Stomach smooth muscle (tissue), 2 donors: Measurements from ENCODE around the gene UPP2.

Experiments
- H3K27ac ChIP-seq: one replicate; pipeline ENCODE4 v1.7.0; 2013; ENCODE audit warnings: mild to moderate bottlenecking, low read length, inconsistent platforms
- H3K27me3 ChIP-seq, 2 donors: one replicate each; pipeline ENCODE4 v1.7.0; 2013; ENCODE audit warnings: low read length in 2 of 2; ENCODE audit not compliant: insufficient read depth in 2 of 2, control insufficient read depth in 1 of 2
- H3K36me3 ChIP-seq, 2 donors: one replicate each; pipeline ENCODE4 v1.7.0; 2013; ENCODE audit warnings: low read length in 2 of 2; ENCODE audit not compliant: control insufficient read depth in 2 of 2, insufficient read depth in 2 of 2
- H3K4me1 ChIP-seq: one replicate; pipeline ENCODE4 v1.7.0; 2013; ENCODE audit warnings: low read length; ENCODE audit not compliant: control insufficient read depth, insufficient read depth
- H3K4me3 ChIP-seq, 2 donors: one replicate each; pipeline ENCODE4 v1.7.0; 2013; ENCODE audit warnings: low read length in 2 of 2
- H3K9ac ChIP-seq, 2 donors: one replicate each; pipeline ENCODE4 v1.7.0; 2013; ENCODE audit warnings: low read length in 2 of 2, mild to moderate bottlenecking in 1 of 2
- H3K9me3 ChIP-seq, 2 donors: one replicate each; pipeline ENCODE4 v1.7.0; 2013; ENCODE audit warnings: low read length in 2 of 2; ENCODE audit not compliant: control insufficient read depth in 2 of 2
- donor health status: healthy.
- donor health status: Pancreatic carcinoma.

UPP2 gene

DNA sequence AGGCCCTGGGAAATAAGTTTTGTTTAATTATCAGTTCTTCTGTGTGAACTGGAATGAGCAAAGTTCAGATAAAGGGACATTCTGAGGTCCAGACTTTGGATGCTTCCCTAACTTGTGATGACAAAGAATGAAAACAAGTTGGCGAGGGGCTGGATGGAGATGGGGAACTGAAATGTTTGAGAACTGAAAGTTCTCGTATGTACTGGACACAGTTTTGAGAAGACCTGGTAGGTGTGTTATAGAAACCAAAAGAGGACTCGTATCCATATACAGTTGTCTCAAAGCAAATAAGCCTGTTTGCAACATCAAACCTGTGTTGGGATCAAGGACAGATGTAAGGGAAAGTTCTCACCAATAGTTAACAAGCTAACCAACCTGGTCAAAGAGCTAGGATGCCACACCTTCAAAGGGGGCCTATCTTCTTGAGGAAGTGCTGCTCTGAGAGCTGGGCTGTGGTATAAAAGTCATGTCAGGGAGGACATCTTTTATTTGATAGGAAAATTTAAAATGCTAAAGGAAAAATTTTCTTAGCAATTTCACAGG is at the start of gene UPP2:
Gene UPP2, plus strand, starts transcription at position 493 of the 543 bp plus-strand sequence. CDS start 188 bp downstream, outside the sequence.
- Histone ChIP-seq H3K27me3 (no peaks in the 10 kb centered on the region), H3K9me3 (no peaks in the 10 kb centered on the region), H3K27ac (no peak within 1 kb of the TSS), H3K36me3 (no peaks in the 10 kb centered on the region), H3K4me3 (no peak within 1 kb of the TSS), H3K4me1 (no peaks in the 10 kb centered on the region), H3K9ac (no peak within 1 kb of the TSS)

DNA sequence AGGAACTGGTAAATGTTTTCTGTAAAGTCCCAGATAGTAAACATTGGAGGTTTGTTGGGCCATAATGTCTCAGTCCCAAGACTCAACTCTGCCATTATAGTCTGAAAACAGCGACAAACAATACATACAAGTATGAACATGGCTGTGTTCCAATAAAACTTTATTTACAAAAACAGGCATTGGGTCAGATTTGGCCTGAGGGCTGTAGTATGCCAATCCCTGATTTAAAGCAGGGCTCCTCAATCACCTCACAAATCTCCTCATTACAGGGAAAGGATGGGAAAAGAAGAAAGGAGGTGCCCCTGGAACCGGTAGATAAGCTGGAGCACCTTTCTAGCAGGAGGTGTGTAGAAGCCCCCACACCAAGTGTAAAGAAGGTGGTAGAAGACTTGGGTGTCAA is 48.9 kb upstream of the UPP2 start:
- Histone ChIP-seq H3K9me3 (no peaks in the 10 kb centered on the region), H3K4me3 (no peak overlapping the region), H3K9ac (no peak overlapping the region), H3K36me3 (no peaks in the 10 kb centered on the region), H3K27me3 (no peaks in the 10 kb centered on the region), H3K4me1 (no peaks in the 10 kb centered on the region), H3K27ac (no peak overlapping the region)

DNA sequence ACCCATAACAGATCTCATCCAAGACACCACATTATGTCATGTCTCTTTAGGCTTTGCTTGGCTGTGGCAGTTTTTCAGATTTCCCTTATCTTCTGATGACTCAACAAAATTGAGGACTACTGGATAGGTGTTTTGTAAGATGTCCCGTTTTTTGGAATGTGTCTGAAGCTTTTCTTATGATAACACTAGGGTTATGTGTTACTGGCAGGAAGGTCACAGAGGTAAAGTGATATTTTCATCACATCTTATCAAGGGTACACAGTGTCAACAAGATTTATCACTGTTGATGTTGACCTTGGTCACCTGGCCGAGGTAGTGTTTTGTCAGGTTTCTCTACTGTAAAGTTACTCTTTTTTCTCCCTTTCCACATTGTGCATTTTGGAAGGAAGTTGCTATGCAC is 44.8 kb upstream of the UPP2 start:
- no peaks in the 10 kb centered on the region for H3K4me1 ChIP-seq
- no peak overlapping the region for H3K4me3 ChIP-seq
- H3K27me3 ChIP-seq: no peaks in the 10 kb centered on the region
- no peak overlapping the region for H3K27ac ChIP-seq
- H3K9me3 ChIP-seq: no peaks in the 10 kb centered on the region
- no peak overlapping the region for H3K9ac ChIP-seq
- no peaks in the 10 kb centered on the region for H3K36me3 ChIP-seq

DNA sequence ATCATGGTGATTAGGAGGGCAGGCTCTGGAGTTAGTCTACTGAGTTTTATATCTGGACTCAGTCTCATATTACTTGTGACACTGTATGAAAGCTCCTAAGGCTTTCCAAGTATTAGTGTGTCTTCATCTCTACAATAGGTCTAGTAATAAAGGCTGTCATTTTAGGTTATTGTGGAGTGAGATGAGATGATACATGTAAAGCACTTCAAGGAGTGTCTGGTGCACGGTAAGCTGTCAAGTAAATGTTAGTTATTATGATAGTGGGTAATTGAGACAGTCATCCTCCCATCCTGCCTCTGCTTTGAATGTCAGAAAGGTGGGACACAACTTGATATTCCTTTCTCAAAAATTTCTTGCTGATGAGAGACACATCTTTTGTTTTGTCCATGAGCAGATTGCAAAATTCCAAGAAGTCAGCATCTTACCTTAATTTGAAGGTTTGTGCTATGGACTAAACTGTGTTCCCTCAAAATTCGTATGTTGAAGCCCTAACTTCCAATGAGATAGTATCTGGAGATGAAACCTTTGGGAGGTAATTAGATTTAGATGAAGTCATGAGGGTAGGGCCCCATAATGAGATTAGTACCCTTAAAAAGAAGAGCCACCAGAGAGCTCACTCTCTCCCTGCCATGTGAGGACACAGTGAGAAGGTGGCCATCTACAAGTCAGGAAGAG is 41.4 kb upstream of the UPP2 start:
- H3K9me3 ChIP-seq: no peaks in the 10 kb centered on the region
- H3K27ac ChIP-seq: no peak overlapping the region
- no peaks in the 10 kb centered on the region for H3K4me1 ChIP-seq

DNA sequence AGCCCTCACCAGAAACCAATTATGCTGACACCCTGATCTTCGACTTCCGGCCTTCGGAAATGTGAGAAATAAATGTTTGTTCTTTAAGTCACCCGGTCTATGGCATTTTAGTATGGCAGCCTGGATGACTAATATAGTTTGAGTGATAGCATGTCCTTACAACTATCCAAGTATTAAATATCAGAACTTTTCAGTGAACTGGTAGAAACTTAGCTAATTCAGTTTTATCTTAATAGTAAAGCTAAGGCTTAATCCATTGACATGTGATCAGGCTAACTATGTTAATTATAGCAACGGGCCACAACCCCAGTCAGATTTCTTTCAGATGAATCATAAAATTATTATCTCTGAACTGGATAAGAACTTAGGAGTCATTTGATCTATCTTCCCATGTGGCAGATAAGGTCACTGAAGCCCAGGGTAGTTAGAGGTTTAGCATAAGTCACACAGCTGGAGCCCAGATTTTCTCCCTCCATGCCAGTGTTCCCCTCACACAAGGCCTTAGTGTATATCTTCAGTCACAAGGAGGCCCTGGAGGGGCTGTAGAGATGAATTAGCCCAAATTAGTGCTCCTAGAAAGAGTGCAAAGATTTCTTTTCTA is 40.7 kb upstream of the UPP2 start:
- H3K9me3 ChIP-seq: no peaks in the 10 kb centered on the region
- no peaks in the 10 kb centered on the region for H3K36me3 ChIP-seq
- H3K4me1 ChIP-seq: no peaks in the 10 kb centered on the region
- no peak overlapping the region for H3K27ac ChIP-seq
- no peak overlapping the region for H3K9ac ChIP-seq
- H3K27me3 ChIP-seq: no peaks in the 10 kb centered on the region
- no peak overlapping the region for H3K4me3 ChIP-seq

More for the DNA sequence above, 41.4 kb upstream of the UPP2 start:
- Histone ChIP-seq H3K36me3 (no peaks in the 10 kb centered on the region), H3K4me3 (no peak overlapping the region), H3K27me3 (no peaks in the 10 kb centered on the region), H3K9ac (no peak overlapping the region)

DNA sequence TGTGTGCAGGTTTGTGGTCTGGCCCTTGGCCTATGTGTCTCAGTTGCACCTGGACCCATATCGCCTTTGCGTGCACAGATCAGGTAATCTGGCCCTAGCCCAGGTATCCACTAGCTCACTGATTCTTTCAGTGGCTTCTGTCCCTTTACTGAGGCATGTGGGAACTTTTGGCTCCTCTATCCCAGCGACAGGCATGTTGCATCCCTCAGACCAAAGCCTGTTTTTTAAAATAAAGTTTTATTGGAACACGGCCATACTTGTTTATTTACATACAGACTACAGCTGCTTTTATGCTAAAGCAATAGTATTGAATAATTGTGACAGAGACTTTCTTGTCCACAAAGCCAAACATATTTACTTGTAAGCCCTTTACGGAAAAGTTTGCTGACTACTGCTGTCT is 39.9 kb upstream of the UPP2 start:
- Histone ChIP-seq H3K9me3 (no peaks in the 10 kb centered on the region), H3K27ac (no peak overlapping the region), H3K4me1 (no peaks in the 10 kb centered on the region), H3K4me3 (no peak overlapping the region), H3K27me3 (no peaks in the 10 kb centered on the region), H3K36me3 (no peaks in the 10 kb centered on the region), H3K9ac (no peak overlapping the region)

DNA sequence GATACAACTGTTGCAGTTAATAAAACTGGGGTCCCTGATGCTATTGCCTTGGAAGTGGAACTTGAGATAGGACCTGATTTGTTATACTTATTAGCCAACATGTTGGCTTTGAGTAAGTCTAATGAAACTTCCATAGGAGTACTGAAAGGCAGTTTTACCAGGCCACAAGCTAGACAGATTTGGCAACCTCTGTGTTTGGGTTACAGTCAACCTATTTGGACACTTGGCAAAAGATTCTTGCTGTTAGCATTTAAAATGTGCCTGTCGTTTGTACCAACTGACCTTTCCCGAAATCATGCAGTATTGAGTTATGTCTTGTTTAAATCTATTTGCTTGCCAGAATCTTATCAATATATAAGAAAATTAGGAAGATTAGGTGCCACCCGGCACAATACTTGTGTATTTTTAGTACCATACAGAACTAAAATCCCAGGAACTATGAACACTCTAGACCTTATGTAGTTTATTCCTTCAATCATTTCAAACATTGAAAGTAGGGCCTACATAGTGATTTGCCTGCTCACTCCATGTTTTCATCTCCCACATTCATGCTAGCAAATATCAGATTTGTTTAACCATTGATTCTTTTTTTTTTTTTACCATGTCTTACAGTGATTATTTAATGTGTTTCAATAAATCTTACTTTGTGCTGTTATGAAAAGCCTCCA is 35.5 kb upstream of the UPP2 start:
- Histone ChIP-seq H3K9me3 (peaks cover 0 to 3% of the 10 kb centered on the region in 2 donors), H3K4me3 (no peak overlapping the region), H3K4me1 (no peaks in the 10 kb centered on the region)

DNA sequence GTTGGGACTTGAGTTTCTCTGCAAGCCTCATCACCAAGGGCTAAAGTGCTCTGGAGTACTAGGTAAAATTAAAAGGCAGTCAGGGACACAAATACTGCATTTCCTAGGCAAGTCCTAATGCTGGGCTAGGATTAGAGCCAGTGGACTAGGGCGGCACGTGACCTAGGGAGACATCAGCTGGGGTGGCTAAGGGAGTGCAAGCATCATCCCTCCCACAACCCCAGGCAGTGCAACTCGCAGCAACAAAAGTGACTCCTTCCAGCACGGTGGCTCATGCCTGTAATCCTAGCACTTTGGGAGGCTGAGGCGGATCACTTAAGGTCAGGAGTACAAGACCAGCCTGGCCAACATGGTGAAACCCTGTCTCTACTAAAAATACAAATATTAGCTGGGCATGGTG is 30.7 kb upstream of the UPP2 start:
- Histone ChIP-seq H3K27me3 (no peaks in the 10 kb centered on the region), H3K27ac (no peak overlapping the region), H3K4me1 (no peaks in the 10 kb centered on the region), H3K4me3 (no peak overlapping the region), H3K36me3 (no peaks in the 10 kb centered on the region), H3K9ac (no peak overlapping the region), H3K9me3 (peaks cover 0 to 3% of the 10 kb centered on the region in 2 donors)

More for the DNA sequence above, 35.5 kb upstream of the UPP2 start:
- H3K27ac ChIP-seq: no peak overlapping the region
- no peaks in the 10 kb centered on the region for H3K27me3 ChIP-seq
- no peak overlapping the region for H3K9ac ChIP-seq
- no peaks in the 10 kb centered on the region for H3K36me3 ChIP-seq

DNA sequence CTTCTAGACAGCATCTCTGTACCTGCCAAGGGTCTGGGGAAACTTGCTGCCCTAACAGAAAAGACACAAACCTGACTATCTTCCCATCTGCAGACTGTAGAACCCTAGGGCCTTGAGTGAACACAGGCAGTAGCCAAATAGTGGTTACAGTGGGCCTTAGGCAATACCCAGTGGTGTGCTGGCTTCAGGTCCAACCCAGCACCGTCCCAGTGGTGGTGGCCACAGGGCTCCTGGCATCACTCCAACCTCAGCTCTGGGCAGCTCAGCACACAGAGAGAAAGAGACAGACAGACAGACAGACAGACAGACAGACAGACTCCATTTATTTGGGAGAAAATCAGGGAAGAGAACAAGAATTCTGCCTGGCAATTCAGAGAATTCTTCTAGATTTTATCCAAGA is 29.3 kb upstream of the UPP2 start:
- Histone ChIP-seq H3K4me1 (no peaks in the 10 kb centered on the region), H3K27me3 (no peaks in the 10 kb centered on the region)

DNA sequence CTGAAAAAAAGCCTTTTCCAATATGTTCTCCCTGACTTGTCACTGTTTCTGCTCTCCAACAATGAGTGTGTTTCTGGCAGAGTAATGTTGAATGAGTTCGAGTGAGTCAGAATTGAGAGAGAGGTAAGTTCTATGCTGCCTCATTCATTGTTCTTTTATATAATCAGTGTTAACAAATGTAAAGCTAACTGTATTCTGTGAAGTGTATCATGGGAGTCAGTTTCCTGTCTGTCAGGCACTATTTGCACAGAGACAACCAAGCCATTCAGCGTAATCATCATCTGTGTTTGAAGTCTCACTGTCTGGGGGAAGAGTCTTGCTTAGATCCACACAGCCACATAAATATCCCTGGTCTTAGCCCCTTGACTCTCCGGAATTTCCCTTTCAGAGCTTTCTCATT is 22.0 kb upstream of the UPP2 start:
- no peaks in the 10 kb centered on the region for H3K27me3 ChIP-seq
- no peak overlapping the region for H3K9ac ChIP-seq
- no peak overlapping the region for H3K4me3 ChIP-seq
- no peak overlapping the region for H3K27ac ChIP-seq
- H3K4me1 ChIP-seq: no peaks in the 10 kb centered on the region
- no peaks in the 10 kb centered on the region for H3K36me3 ChIP-seq
- peaks cover 0 to 4% of the 10 kb centered on the region in 2 donors for H3K9me3 ChIP-seq

More for the DNA sequence above, 29.3 kb upstream of the UPP2 start:
- Histone ChIP-seq H3K27ac (no peak overlapping the region), H3K9ac (no peak overlapping the region), H3K9me3 (peaks cover 0 to 7% of the 10 kb centered on the region in 2 donors), H3K4me3 (no peak overlapping the region), H3K36me3 (no peaks in the 10 kb centered on the region)
